Astrocyte (in vitro differentiated cells and primary cell): ENCODE data around the gene ACSF3. TPM values are rescaled to one million over a fixed set of nuclear protein-coding genes. Genes with fewer than 3 reads are reported as not detected.
A peak's percentile ranks its signal among the peaks of the same experiment; 100 is the strongest.

Experiments used
- DNase-seq: peaks from one replicate; pipeline ENCODE4 v3.0.0-alpha.2; 2010; ENCODE audit warnings: low read depth
- FAIRE-seq: peaks from 2 replicates; lab custom pipeline; 2011; peaks lifted over from hg19 to GRCh38; lab: Jason Lieb, UNC
- H2AFZ ChIP-seq: 2 replicates; pipeline ENCODE4 v1.6.0; 2012; ENCODE audit warnings: low read depth, low read length, inconsistent platforms
- H3K27ac ChIP-seq: 2 replicates; pipeline ENCODE4 v1.5.1; 2011; ENCODE audit warnings: low read depth, low read length, inconsistent platforms
- H3K27me3 ChIP-seq: 2 replicates; pipeline ENCODE4 v1.6.0; 2011; ENCODE audit warnings: low read length, inconsistent platforms; ENCODE audit not compliant: insufficient read depth
- H3K36me3 ChIP-seq: 2 replicates; pipeline ENCODE4 v1.5.1; 2011; ENCODE audit warnings: low read length, inconsistent platforms; ENCODE audit not compliant: insufficient read depth
- H3K4me1 ChIP-seq: 2 replicates; pipeline ENCODE4 v1.5.1; 2011; ENCODE audit warnings: low read length, inconsistent platforms; ENCODE audit not compliant: insufficient read depth
- H3K4me2 ChIP-seq: 2 replicates; pipeline ENCODE4 v1.6.0; 2012; ENCODE audit warnings: low read length, inconsistent platforms
- H3K4me3 ChIP-seq: 2 replicates; pipeline ENCODE4 v1.5.1; 2011; ENCODE audit warnings: low read depth, mild to moderate bottlenecking, low read length, inconsistent platforms; ENCODE audit not compliant: insufficient read depth
- H3K79me2 ChIP-seq: 2 replicates; pipeline ENCODE4 v1.6.0; 2012; ENCODE audit warnings: mild to moderate bottlenecking, low read length, inconsistent platforms; ENCODE audit not compliant: insufficient read depth
- H3K9ac ChIP-seq: 2 replicates; pipeline ENCODE4 v1.6.0; 2012; ENCODE audit warnings: mild to moderate bottlenecking, low read length, inconsistent platforms
- H3K9me3 ChIP-seq: 2 replicates; pipeline ENCODE4 v1.5.1; 2012; ENCODE audit warnings: low read depth, mild to moderate bottlenecking, low read length, inconsistent platforms; ENCODE audit not compliant: insufficient read depth
- H4K20me1 ChIP-seq: 2 replicates; pipeline ENCODE4 v1.6.0; 2012; ENCODE audit warnings: low read length, inconsistent platforms; ENCODE audit not compliant: insufficient read depth
- H3K27ac Mint-ChIP-seq: one replicate; pipeline ENCODE4 v1.8.0; 2021; ENCODE audit warnings: mild to moderate bottlenecking, mixed read lengths; ENCODE audit not compliant: unreplicated experiment
- H3K27me3 Mint-ChIP-seq: one replicate; pipeline ENCODE4 v1.8.0; 2021; ENCODE audit warnings: low read depth, mixed read lengths; ENCODE audit not compliant: unreplicated experiment
- H3K36me3 Mint-ChIP-seq: one replicate; pipeline ENCODE4 v1.8.0; 2021; ENCODE audit warnings: low read depth, mixed read lengths; ENCODE audit not compliant: unreplicated experiment
- H3K4me1 Mint-ChIP-seq: one replicate; pipeline ENCODE4 v1.8.0; 2021; ENCODE audit warnings: low read depth, mixed read lengths; ENCODE audit not compliant: unreplicated experiment
- H3K4me3 Mint-ChIP-seq: one replicate; pipeline ENCODE4 v1.8.0; 2021; ENCODE audit warnings: mild to moderate bottlenecking, moderate library complexity, mixed read lengths; ENCODE audit not compliant: unreplicated experiment
- H3K9me3 Mint-ChIP-seq: one replicate; pipeline ENCODE4 v1.8.0; 2021; ENCODE audit warnings: mild to moderate bottlenecking, mixed read lengths; ENCODE audit not compliant: unreplicated experiment
- CTCF ChIP-seq: IDR thresholded peaks from 2 replicates; pipeline ENCODE4 v1.5.1; 2011; ENCODE audit warnings: low read depth, mild to moderate bottlenecking, inconsistent platforms, low read length, moderate library complexity; ENCODE audit not compliant: insufficient read depth
- EZH2 ChIP-seq: IDR thresholded peaks from 2 replicates; pipeline ENCODE4 v1.6.1; 2012; ENCODE audit warnings: mild to moderate bottlenecking, low read length, inconsistent platforms; ENCODE audit not compliant: insufficient read depth
- total RNA-seq: library from RNA; stranded (reverse); gene quantifications from 2 replicates; pipeline ENCODE4 v1.2.1, GENCODE V29; 2021

Gene ACSF3
- total RNA-seq, 1 donor from 2014 or later: 17.0 TPM

DNA sequence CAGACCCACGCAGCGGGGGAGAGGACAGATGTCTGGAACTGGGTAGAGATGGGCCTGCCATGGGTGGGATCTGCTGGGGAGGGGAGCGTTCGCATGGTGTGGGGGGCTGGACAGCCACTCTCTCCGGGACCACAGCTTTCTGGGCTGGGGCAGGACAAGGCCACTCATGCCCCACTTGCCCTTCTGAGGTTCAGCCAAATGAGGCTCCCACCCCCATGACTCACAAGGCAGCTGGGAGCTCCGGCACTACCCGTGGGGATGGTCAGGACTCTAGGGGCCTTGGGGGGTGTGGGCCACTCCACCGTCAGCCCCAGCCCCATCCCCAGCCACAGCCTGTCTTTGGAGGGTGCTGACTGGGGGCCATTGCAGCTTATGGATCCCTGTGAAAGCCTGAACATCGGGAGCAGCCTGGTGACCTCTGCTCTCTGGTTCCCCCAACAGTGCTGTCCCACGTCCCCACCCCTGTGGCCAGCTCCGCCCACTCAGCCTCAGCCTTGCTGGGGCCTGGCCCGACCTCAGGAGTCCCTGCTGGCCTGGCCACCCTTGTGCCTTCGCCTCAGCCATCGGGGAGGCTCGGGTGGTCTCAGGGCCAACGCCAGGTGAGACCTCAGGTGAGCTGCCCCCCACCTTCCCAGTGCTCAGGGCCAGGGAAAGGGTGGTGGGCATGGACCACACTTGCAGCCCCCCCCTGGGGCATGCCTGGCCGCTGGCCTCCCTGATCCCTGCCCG is 73.2 kb downstream of the ACSF3 start:
- Mint-ChIP-seq H3K36me3 (peaks cover 1% of the 10 kb centered on the region), H3K4me1 (peaks cover 3% of the 10 kb centered on the region), H3K27ac (no peak overlapping the region), H3K27me3 (peaks cover 23% of the 10 kb centered on the region), H3K9me3 (no peaks in the 10 kb centered on the region), H3K4me3 (no peak overlapping the region)
- no peaks in the 10 kb centered on the region for H3K9me3 ChIP-seq
- no peak overlapping the region for H3K27ac ChIP-seq
- H4K20me1 ChIP-seq: no peaks in the 10 kb centered on the region
- peak overlapping the region; percentile 57 for H3K4me2 ChIP-seq
- no peaks in the 10 kb centered on the region for H3K36me3 ChIP-seq
- H3K4me1 ChIP-seq: peaks cover 6% of the 10 kb centered on the region
- no peaks in the 10 kb centered on the region for H3K79me2 ChIP-seq
- peak overlapping the region; percentile 52 for H2AFZ ChIP-seq
- H3K27me3 ChIP-seq: no peaks in the 10 kb centered on the region
- H3K4me3 ChIP-seq: no peak overlapping the region
- H3K9ac ChIP-seq: no peak overlapping the region
- DNase-seq (no peak), FAIRE-seq (no peak)
- no peak for TF ChIP-seq EZH2
- TF ChIP-seq CTCF: no peak

DNA sequence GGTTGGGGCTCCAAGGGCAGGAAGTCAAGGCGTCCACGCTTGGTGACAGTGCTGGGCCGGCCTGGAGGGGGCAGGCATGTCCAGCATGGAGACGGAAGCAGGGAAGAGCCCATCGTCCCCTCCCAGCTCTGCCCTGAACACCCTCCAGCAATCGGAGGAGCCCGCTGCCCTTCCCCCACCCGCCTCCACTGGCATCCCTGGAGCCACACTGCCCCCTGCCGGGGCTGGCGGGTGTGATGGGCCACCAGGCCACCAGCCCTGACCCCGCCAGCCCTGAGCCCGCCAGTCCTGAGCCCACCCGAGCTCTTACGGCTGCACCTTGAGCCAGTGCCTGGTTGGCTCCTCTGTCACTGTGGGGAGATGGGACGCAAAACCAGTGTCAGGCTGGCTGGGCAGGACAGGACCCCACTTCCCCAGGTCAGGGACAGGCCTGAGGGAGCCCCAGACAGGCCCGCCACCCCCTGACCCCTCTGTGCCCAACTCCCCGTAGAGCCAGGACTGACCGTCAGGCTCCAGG is 73.8 kb downstream of the ACSF3 start:
- Histone ChIP-seq H3K36me3 (no peaks in the 10 kb centered on the region), H3K9me3 (no peaks in the 10 kb centered on the region), H3K9ac (no peak overlapping the region), H3K4me2 (peak overlapping the region; percentile 57), H3K4me1 (peaks cover 6% of the 10 kb centered on the region), H3K79me2 (no peaks in the 10 kb centered on the region), H3K27me3 (no peaks in the 10 kb centered on the region), H2AFZ (peak overlapping the region; percentile 52), H3K4me3 (no peak overlapping the region), H4K20me1 (no peaks in the 10 kb centered on the region), H3K27ac (no peak overlapping the region)
- H3K27me3 Mint-ChIP-seq: peaks cover 19% of the 10 kb centered on the region
- H3K4me1 Mint-ChIP-seq: peaks cover 3% of the 10 kb centered on the region
- DNase-seq: peak; percentile 26
- no peak overlapping the region for H3K4me3 Mint-ChIP-seq
- H3K27ac Mint-ChIP-seq: no peak overlapping the region
- no peak for FAIRE-seq
- no peaks in the 10 kb centered on the region for H3K9me3 Mint-ChIP-seq
- TF ChIP-seq EZH2 (no peak), CTCF (peak; percentile 50)
- H3K36me3 Mint-ChIP-seq: peaks cover 1% of the 10 kb centered on the region
